ENCODE measurements around the gene TIE1.

- no peak for TF ChIP-seq CTCF (IDR thresholded peaks at IDR 0.05)
- TF ChIP-seq POLR2AphosphoS5 (IDR thresholded peaks at IDR 0.05) = no peak
- TF ChIP-seq POLR2A (IDR thresholded peaks at IDR 0.05) = no peak
Observed at GRCh38 chr1:43293176-43293575, 7.6 kb upstream of the TIE1 start.

All from gastroesophageal sphincter (tissue), 3 donors.